A673 (cell line): ENCODE data around the gene NRIP2.

Source experiments
- EZH2 ChIP-seq: fragments of 200-600 bp; sonication (generic); IDR thresholded peaks from 2 replicates; pipeline ENCODE4 v1.6.1; 2017; ENCODE audit warnings: borderline replicate concordance, low read depth, mild to moderate bottlenecking, mixed read lengths, antibody characterized with exemption, low read length; ENCODE audit not compliant: poor library complexity, severe bottlenecking
- TF ChIP-seq, protein P1 (sequence below): fragments of 300-800, 200-600 bp; sonication (generic); conservative IDR thresholded peaks from 2 replicates; pipeline ENCODE4 v1.5.1; 2017; ENCODE audit warnings: low read depth, mild to moderate bottlenecking, antibody characterized with exemption, low read length, moderate library complexity, mixed read lengths

- TF ChIP-seq EZH2 = no peak
- TF ChIP-seq, protein P1, sequence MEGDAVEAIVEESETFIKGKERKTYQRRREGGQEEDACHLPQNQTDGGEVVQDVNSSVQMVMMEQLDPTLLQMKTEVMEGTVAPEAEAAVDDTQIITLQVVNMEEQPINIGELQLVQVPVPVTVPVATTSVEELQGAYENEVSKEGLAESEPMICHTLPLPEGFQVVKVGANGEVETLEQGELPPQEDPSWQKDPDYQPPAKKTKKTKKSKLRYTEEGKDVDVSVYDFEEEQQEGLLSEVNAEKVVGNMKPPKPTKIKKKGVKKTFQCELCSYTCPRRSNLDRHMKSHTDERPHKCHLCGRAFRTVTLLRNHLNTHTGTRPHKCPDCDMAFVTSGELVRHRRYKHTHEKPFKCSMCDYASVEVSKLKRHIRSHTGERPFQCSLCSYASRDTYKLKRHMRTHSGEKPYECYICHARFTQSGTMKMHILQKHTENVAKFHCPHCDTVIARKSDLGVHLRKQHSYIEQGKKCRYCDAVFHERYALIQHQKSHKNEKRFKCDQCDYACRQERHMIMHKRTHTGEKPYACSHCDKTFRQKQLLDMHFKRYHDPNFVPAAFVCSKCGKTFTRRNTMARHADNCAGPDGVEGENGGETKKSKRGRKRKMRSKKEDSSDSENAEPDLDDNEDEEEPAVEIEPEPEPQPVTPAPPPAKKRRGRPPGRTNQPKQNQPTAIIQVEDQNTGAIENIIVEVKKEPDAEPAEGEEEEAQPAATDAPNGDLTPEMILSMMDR = no peak
Observed at GRCh38 chr12:2858334-2858733, 23.5 kb upstream of the NRIP2 start.
